HL-60 (cell line): ENCODE measurements around the gene DNAJC19.

Experiments
- DNase-seq, 2 experiments: peaks; one replicate each; pipeline ENCODE4 v3.0.0-alpha.2; 2010 to 2020; ENCODE audit warnings: low read depth in 1 of 2, low spot score in 1 of 2
- H3K27ac ChIP-seq: fragments of 250-450 bp; sonication (Bioruptor Pico); replicated peaks from 2 replicates; pipeline ENCODE4 v1.5.1; 2020; ENCODE audit warnings: mild to moderate bottlenecking, moderate library complexity
- H3K27me3 ChIP-seq: fragments of 250-450 bp; sonication (Bioruptor Pico); 2 replicates; pipeline ENCODE4 v1.5.1; 2021; ENCODE audit warnings: mild to moderate bottlenecking, moderate library complexity; ENCODE audit not compliant: insufficient read depth, poor library complexity, severe bottlenecking
- H3K4me3 ChIP-seq: replicated peaks from 2 replicates; pipeline ENCODE4 v1.5.1; 2011; ENCODE audit warnings: mild to moderate bottlenecking, control low read depth, low read length; ENCODE audit not compliant: insufficient read depth
- GABPA ChIP-seq: IDR thresholded peaks from 2 replicates; pipeline ENCODE4 v1.6.1; 2012; ENCODE audit warnings: low read depth
- POLR2AphosphoS5 ChIP-seq: IDR thresholded peaks from 2 replicates; pipeline ENCODE4 v1.6.1; 2012; ENCODE audit warnings: low read depth
- REST ChIP-seq: IDR thresholded peaks from 2 replicates; pipeline ENCODE4 v1.6.1; 2012; ENCODE audit warnings: low read depth; ENCODE audit not compliant: insufficient replicate concordance
- SPI1 ChIP-seq: IDR thresholded peaks from 2 replicates; pipeline ENCODE4 v1.6.1; 2012; ENCODE audit warnings: low read depth, mild to moderate bottlenecking, borderline replicate concordance
- TF ChIP-seq, protein P1 (sequence below): IDR thresholded peaks from one replicate; pipeline ENCODE4 v1.5.1; 2011; ENCODE audit warnings: low read length, control low read depth, inconsistent platforms; ENCODE audit not compliant: insufficient read depth

The DNAJC19 gene

GRCh38 chr3:180962530-180962929 lies 27.0 kb downstream of the DNAJC19 start:
- Histone ChIP-seq H3K27me3 (no peaks in the 10 kb centered on the region), H3K4me3 (no peak overlapping the region), H3K27ac (no peak overlapping the region)
- no peak for DNase-seq
- TF ChIP-seq, protein P1, sequence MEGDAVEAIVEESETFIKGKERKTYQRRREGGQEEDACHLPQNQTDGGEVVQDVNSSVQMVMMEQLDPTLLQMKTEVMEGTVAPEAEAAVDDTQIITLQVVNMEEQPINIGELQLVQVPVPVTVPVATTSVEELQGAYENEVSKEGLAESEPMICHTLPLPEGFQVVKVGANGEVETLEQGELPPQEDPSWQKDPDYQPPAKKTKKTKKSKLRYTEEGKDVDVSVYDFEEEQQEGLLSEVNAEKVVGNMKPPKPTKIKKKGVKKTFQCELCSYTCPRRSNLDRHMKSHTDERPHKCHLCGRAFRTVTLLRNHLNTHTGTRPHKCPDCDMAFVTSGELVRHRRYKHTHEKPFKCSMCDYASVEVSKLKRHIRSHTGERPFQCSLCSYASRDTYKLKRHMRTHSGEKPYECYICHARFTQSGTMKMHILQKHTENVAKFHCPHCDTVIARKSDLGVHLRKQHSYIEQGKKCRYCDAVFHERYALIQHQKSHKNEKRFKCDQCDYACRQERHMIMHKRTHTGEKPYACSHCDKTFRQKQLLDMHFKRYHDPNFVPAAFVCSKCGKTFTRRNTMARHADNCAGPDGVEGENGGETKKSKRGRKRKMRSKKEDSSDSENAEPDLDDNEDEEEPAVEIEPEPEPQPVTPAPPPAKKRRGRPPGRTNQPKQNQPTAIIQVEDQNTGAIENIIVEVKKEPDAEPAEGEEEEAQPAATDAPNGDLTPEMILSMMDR: no peak
- TF ChIP-seq REST (no peak), GABPA (no peak), POLR2AphosphoS5 (no peak), SPI1 (no peak)

DNA sequence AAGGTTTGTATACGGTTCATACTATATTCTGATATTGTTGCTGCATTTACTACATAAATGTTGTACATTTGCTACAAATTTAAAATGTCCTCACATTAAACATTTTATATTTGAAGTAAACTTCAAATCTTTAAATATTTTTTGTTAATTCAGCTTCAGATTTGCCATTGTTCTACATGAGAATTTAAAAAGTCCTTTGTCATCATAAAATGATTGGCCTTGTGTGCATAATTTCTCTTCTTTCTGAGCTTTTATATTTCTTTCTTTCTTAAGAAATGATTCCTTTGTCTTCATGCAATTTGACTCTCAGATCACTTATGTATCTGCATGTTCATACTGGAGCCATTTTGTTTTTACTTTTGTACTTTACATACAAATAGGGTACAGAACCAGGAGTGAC lies 28.0 kb downstream of the DNAJC19 start:
- H3K27me3 ChIP-seq: no peaks in the 10 kb centered on the region
- H3K4me3 ChIP-seq: no peak overlapping the region
- TF ChIP-seq REST: no peak
- TF ChIP-seq POLR2AphosphoS5: no peak
- no peak for TF ChIP-seq GABPA
- TF ChIP-seq, protein P1: no peak
- TF ChIP-seq SPI1: no peak
- H3K27ac ChIP-seq: no peak overlapping the region
- no peak for DNase-seq

- Histone ChIP-seq H3K4me3 (no peak overlapping the region), H3K27ac (no peak overlapping the region), H3K27me3 (no peaks in the 10 kb centered on the region)
- no peak for TF ChIP-seq SPI1
- no peak for TF ChIP-seq REST
- TF ChIP-seq, protein P1: no peak
- no peak for TF ChIP-seq GABPA
- DNase-seq: no peak
Observed at GRCh38 chr3:180961087-180961486, 28.4 kb downstream of the DNAJC19 start.
